ENCODE data around the gene GPR21. TPM values are rescaled to one million over a fixed set of nuclear protein-coding genes. Genes with fewer than 3 reads are reported as not detected.

Gene GPR21
- total RNA-seq, 1 donor from 2014 or later = 0.59 TPM

DNA sequence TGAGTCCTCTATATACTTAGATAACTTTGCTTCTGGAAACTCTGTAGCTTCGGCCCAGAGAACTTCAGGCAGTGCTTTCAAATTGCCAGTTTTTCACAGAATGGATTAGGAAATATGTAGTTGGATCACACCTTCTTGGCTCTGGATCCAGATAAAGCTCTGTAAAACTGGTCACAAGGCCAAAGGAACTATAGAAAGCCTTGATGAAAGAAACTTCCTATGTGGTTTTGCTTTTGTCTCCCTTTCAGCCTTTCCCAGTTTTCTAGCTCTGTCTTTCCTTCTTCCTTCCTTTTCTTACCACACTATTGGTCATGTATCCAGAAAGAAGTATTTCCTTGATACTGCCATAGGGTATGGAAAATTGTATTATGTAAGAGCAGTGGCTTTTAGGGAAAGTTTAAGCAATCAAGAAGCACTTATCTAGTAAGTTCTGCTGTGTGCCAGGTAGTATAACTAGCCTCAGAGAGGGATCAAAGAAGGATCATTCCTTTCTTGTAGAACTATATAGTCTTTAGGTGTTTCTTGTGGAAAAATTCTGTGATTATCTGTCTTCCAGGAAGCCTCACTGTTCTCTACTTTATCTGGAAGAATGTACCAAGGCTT is 6.3 kb downstream of the GPR21 start:
- H3K36me3 Mint-ChIP-seq (ENCODE audit: low read depth) = peaks cover 16% of the 10 kb centered on the region
- peaks cover 5% of the 10 kb centered on the region for H3K4me1 Mint-ChIP-seq (ENCODE audit: low read depth)
- H3K4me3 Mint-ChIP-seq (ENCODE audit: low read depth) = no peak overlapping the region
- no peak for DNase-seq (ENCODE audit: low spot score)
- H3K27ac Mint-ChIP-seq = no peak overlapping the region
- H3K27me3 Mint-ChIP-seq (ENCODE audit: low read depth) = no peaks in the 10 kb centered on the region
- peaks cover 16% of the 10 kb centered on the region for H3K9me3 Mint-ChIP-seq
- intact Hi-C loops (cut with micrococcal nuclease) = no loop called here

DNA sequence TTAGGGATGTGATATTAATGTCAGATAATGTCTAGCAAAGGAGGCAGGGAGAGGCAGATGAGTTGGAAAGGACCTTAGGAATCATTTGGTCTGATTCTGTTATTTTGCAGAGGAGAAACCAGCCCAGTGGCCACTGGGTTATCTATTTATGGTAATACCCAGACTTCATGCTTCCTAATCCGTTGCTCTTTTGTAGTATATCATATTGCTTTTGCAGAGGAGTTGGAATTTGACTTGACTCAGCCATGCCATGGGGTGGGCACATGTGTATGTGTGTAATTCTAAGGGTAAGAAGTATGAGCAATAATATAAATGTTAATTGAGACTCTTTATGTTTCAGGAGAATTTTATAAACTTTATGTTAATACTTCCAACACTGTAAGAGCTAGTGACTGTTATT is 7.3 kb downstream of the GPR21 start:
- peaks cover 16% of the 10 kb centered on the region for H3K36me3 Mint-ChIP-seq (ENCODE audit: low read depth)
- H3K4me3 Mint-ChIP-seq (ENCODE audit: low read depth) = no peak overlapping the region
- H3K27me3 Mint-ChIP-seq (ENCODE audit: low read depth) = no peaks in the 10 kb centered on the region
- H3K4me1 Mint-ChIP-seq (ENCODE audit: low read depth) = peaks cover 5% of the 10 kb centered on the region
- H3K9me3 Mint-ChIP-seq = peaks cover 16% of the 10 kb centered on the region
- DNase-seq (ENCODE audit: low spot score) = no peak
- intact Hi-C loops (cut with micrococcal nuclease) = no loop called here
- H3K27ac Mint-ChIP-seq = no peak overlapping the region

DNA sequence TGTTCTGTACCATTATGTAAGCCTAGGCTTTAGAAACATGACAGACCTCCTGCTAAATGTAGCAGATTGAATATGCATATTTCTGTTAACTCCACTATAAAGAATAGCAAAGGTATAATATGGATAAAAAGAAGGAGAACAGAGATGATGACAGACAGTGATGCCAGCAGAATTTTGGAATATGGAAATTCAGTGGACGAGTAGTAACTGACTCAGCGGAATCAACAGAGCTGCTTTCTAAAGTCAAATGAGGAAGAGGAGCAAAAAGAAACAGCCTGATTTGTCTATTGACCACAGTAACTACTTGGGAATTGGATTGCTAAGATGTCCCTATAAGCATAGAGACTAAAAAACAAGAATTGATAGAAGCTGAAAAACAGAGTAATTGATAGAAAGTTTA is 8.0 kb downstream of the GPR21 start:
- Mint-ChIP-seq H3K27me3 (ENCODE audit: low read depth) (no peaks in the 10 kb centered on the region), H3K36me3 (ENCODE audit: low read depth) (peaks cover 16% of the 10 kb centered on the region)
- intact Hi-C loops (cut with micrococcal nuclease) = no loop called here

DNA sequence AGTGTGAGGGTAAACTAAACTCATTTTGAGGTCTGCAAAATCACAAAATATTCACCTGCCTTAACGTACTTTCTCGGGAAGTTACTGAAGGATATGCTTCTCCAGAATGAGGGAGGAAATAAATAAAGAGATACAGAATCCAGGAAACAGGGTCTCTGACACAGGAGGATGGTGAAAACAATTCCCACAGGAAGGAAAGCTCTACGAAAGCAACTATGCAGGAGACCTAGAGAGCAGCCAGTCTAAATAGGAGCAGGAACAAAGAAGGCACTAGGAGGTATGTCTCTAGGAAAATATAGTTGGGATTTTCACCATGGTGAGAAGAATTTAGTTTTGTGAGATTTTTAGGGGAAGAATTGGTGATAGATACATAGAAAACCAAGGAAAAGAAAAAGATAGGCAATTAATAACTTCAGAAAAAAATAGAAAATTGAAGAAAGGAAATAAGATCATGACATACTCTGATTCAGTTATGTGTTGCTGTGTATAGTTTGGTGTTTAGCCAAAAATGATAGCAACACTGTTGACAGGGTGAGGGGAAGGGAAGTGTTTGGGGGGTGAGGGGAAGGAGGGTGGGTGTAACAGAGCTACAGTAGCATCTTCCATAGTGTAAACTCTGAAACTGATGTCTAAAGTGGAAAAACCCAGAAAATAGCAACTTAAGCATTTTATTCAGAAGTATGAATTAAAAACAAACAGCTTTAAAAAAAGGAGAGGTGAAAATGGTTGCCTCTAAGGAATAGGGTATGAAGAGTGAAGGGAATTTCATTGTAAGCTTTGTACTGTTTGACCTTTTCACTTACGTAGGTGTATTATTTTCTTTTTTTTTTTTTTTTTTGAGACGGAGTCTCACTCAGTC is 9.8 kb downstream of the GPR21 start:
- Mint-ChIP-seq H3K4me1 (ENCODE audit: low read depth) (no peaks in the 10 kb centered on the region), H3K27ac (no peak overlapping the region), H3K27me3 (ENCODE audit: low read depth) (no peaks in the 10 kb centered on the region), H3K36me3 (ENCODE audit: low read depth) (peaks cover 16% of the 10 kb centered on the region), H3K9me3 (peaks cover 16% of the 10 kb centered on the region), H3K4me3 (ENCODE audit: low read depth) (no peak overlapping the region)
- intact Hi-C loops (cut with micrococcal nuclease) = no loop called here
- DNase-seq (ENCODE audit: low spot score) = no peak

More for the DNA sequence above, 8.0 kb downstream of the GPR21 start:
- H3K4me1 Mint-ChIP-seq (ENCODE audit: low read depth) = peaks cover 5% of the 10 kb centered on the region
- no peak overlapping the region for H3K4me3 Mint-ChIP-seq (ENCODE audit: low read depth)
- no peak overlapping the region for H3K27ac Mint-ChIP-seq
- H3K9me3 Mint-ChIP-seq = peaks cover 16% of the 10 kb centered on the region
- DNase-seq (ENCODE audit: low spot score) = no peak

DNA sequence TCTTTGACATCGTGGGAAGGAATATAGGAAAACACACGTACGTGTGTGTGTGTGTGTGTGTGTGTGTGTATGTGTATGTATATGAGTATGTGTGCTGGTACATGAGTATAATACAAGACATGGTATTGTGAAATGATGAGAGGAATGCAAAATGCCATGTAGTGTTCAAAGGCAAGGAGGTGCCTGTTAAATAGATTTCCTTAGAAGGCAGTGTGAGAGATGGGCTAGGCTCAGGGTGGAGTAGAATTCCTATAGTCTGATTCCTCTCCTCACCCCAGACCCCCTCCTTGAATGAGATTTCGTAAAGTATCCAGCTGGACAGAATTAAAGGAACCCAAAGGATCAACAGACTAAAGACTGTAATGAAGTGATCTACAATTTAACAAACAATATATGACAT is 11.1 kb downstream of the GPR21 start:
- no peak overlapping the region for H3K4me3 Mint-ChIP-seq (ENCODE audit: low read depth)
- H3K4me1 Mint-ChIP-seq (ENCODE audit: low read depth) = no peaks in the 10 kb centered on the region
- peaks cover 16% of the 10 kb centered on the region for H3K9me3 Mint-ChIP-seq
- H3K36me3 Mint-ChIP-seq (ENCODE audit: low read depth) = peaks cover 16% of the 10 kb centered on the region
- no peaks in the 10 kb centered on the region for H3K27me3 Mint-ChIP-seq (ENCODE audit: low read depth)
- no peak for DNase-seq (ENCODE audit: low spot score)
- H3K27ac Mint-ChIP-seq = no peak overlapping the region
- intact Hi-C loops (cut with micrococcal nuclease) = no loop called here

DNA sequence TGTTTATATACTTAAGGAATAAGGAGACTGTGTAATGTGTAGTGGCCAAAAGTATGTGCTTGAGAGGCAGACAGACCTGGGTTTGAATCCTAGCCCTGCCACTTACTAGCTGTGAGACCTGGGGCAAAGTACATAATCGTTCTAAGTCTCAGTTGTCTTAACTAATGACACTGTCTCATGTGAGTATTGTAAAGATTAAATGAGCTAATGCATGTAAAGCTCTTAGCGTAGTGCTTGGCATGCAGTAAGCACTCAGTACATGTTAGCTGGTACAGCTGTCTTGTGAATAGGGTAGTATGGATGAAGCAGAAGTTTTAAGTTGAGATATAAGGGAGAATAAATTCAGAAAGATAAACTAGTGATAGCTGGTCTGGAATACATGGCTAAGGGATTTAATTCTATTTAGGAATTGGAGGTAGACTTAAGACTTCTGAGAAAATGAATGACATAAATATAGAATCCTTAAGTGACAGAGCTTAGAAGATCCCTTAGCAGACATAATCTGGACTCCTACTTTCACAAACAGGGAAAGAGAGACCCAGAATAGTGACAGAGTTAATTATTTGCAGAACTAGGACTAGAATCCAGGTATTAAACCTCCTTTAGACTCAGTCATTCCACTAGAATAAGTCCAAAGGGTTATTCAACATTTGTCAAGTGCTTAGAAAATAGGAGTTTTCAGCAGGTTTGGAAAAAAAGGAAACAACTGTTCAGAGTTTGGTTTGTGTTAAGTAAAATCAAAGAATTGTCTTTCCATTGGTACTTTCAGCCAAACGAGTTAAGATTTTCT is 13.1 kb downstream of the GPR21 start:
- H3K36me3 Mint-ChIP-seq (ENCODE audit: low read depth) = peaks cover 16% of the 10 kb centered on the region
- H3K27ac Mint-ChIP-seq = no peak overlapping the region
- no peaks in the 10 kb centered on the region for H3K27me3 Mint-ChIP-seq (ENCODE audit: low read depth)
- intact Hi-C loops (cut with micrococcal nuclease) = no loop called here
- H3K4me3 Mint-ChIP-seq (ENCODE audit: low read depth) = no peak overlapping the region
- peaks cover 16% of the 10 kb centered on the region for H3K9me3 Mint-ChIP-seq
- no peaks in the 10 kb centered on the region for H3K4me1 Mint-ChIP-seq (ENCODE audit: low read depth)
- DNase-seq (ENCODE audit: low spot score) = no peak

DNA sequence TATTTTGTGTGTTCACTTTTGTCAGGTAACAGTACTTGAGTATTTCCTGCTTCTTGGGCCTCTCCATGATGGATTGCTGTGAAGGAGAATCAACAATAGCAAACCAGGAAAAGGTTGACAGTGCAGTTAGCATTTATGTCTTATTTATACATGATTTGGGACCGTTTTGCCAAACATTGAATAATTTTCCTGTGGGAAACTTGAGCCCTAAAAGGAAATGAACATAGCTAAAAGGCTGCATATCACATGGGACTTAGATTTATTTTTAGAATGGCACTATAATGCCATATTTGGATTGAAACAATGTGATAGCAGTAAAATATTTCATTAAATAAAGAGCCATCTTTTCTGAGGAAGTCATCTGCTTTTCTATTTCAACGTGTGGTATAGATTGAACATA is 15.3 kb downstream of the GPR21 start:
- intact Hi-C loops (cut with micrococcal nuclease) = no loop called here
- Mint-ChIP-seq H3K4me1 (ENCODE audit: low read depth) (peaks cover 2% of the 10 kb centered on the region), H3K4me3 (ENCODE audit: low read depth) (no peak overlapping the region), H3K9me3 (no peaks in the 10 kb centered on the region), H3K27me3 (ENCODE audit: low read depth) (no peaks in the 10 kb centered on the region), H3K36me3 (ENCODE audit: low read depth) (peaks cover 2% of the 10 kb centered on the region), H3K27ac (no peak overlapping the region)
- DNase-seq (ENCODE audit: low spot score) = no peak

DNA sequence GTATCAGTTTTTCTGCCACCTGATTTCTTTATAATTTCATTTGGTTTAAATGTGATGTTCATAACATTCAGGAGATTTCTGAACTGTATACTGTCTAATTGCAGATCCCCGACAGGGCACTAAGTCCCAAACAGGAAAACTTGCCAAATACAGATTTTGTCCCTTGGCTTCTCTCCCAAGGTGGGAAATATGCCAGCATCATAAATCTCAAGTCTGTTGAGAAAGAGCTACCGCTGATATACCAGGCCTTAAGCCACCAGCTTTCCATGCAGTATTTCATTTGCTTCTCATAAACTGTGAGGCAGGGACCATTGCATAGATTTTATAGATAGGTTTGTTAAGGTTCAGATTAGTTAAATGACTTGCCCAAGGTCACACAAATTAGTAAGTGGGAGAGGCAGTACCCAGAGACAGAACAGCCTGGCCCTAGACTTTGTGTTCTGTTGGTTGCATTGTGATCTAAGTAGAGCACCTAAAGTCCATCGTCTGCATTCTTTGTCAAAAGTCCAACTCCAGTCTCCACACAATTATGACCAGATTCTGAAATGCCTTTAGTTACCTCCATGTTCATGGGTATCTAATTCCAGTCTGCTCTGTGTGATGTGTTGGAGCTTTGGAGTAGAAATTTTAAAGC is 16.2 kb downstream of the GPR21 start:
- intact Hi-C loops (cut with micrococcal nuclease) = no loop called here
- Mint-ChIP-seq H3K27ac (no peak overlapping the region), H3K36me3 (ENCODE audit: low read depth) (peaks cover 7% of the 10 kb centered on the region), H3K9me3 (no peaks in the 10 kb centered on the region), H3K27me3 (ENCODE audit: low read depth) (no peaks in the 10 kb centered on the region), H3K4me3 (ENCODE audit: low read depth) (no peak overlapping the region), H3K4me1 (ENCODE audit: low read depth) (peaks cover 4% of the 10 kb centered on the region)
- no peak for DNase-seq (ENCODE audit: low spot score)

DNA sequence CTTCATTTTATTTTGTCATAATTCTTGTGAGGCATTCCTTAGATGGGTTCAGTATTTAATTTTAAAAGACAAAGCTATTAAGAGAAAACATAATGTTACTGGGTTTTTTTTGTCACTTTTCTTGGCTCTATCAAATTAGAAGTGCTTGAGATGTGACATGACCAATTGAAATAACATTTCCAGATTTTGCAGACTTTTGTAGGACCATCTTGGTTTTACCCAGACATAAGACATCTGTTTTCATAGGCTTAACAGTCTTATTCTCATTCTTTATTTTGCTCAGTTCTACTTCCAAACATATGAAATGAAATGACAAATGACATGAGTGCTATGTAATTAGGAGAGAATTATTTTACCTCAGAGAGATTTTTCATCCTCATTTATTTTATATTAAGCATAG is 19.6 kb downstream of the GPR21 start:
- no peak for DNase-seq (ENCODE audit: low spot score)
- intact Hi-C loops (cut with micrococcal nuclease) = no loop called here

DNA sequence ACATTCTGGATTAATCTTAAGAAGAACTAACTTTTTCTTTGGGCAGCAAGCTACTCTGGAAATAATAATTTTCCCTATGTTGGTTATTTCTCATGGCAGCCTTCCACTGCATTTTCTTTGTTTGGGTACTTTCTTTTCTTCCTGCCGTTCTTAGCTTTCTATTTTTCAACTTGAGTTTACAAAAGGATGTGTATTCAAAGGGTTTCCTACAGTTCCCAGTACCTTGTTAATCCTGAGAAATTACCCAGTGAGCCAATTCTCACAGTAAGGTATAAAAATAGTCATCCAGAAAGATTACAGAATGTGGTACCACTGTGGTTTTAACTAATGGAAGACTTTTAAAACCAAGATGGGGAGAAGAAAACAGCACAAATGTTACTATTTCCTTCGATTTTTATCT is 20.2 kb downstream of the GPR21 start:
- intact Hi-C loops (cut with micrococcal nuclease) = no loop called here
- Mint-ChIP-seq H3K27ac (no peak overlapping the region), H3K9me3 (no peaks in the 10 kb centered on the region), H3K27me3 (ENCODE audit: low read depth) (no peaks in the 10 kb centered on the region), H3K4me1 (ENCODE audit: low read depth) (peaks cover 4% of the 10 kb centered on the region), H3K36me3 (ENCODE audit: low read depth) (peaks cover 8% of the 10 kb centered on the region), H3K4me3 (ENCODE audit: low read depth) (no peak overlapping the region)
- no peak for DNase-seq (ENCODE audit: low spot score)

More for the DNA sequence above, 19.6 kb downstream of the GPR21 start:
- Mint-ChIP-seq H3K9me3 (no peaks in the 10 kb centered on the region), H3K36me3 (ENCODE audit: low read depth) (peaks cover 8% of the 10 kb centered on the region), H3K27ac (no peak overlapping the region), H3K4me3 (ENCODE audit: low read depth) (no peak overlapping the region), H3K27me3 (ENCODE audit: low read depth) (no peaks in the 10 kb centered on the region), H3K4me1 (ENCODE audit: low read depth) (peaks cover 4% of the 10 kb centered on the region)

DNA sequence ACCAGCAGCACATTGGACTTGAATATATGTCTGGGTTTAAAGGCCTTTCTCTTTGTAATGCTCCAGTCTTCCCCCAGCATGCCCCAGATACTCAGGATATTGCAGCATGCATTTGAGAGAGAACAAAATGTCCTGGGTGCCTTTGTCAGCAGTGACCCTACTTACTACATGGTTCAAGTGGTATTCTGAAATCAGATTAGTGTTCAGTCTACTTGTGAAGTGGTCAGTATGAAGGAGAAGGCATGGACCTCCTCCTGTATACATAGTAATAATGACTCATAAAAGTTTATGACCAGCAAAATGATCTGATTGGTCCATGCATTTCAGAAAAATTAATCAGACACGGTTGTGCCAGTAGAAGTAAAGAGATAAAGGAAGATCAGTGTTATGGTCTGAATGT is 25.4 kb downstream of the GPR21 start:
- H3K27ac Mint-ChIP-seq = no peak overlapping the region
- peaks cover 5% of the 10 kb centered on the region for H3K36me3 Mint-ChIP-seq (ENCODE audit: low read depth)
- DNase-seq (ENCODE audit: low spot score) = no peak
- H3K27me3 Mint-ChIP-seq (ENCODE audit: low read depth) = no peaks in the 10 kb centered on the region
- no peak overlapping the region for H3K4me3 Mint-ChIP-seq (ENCODE audit: low read depth)
- peaks cover 6% of the 10 kb centered on the region for H3K4me1 Mint-ChIP-seq (ENCODE audit: low read depth)
- intact Hi-C loops (cut with micrococcal nuclease) = no loop called here
- no peaks in the 10 kb centered on the region for H3K9me3 Mint-ChIP-seq

DNA sequence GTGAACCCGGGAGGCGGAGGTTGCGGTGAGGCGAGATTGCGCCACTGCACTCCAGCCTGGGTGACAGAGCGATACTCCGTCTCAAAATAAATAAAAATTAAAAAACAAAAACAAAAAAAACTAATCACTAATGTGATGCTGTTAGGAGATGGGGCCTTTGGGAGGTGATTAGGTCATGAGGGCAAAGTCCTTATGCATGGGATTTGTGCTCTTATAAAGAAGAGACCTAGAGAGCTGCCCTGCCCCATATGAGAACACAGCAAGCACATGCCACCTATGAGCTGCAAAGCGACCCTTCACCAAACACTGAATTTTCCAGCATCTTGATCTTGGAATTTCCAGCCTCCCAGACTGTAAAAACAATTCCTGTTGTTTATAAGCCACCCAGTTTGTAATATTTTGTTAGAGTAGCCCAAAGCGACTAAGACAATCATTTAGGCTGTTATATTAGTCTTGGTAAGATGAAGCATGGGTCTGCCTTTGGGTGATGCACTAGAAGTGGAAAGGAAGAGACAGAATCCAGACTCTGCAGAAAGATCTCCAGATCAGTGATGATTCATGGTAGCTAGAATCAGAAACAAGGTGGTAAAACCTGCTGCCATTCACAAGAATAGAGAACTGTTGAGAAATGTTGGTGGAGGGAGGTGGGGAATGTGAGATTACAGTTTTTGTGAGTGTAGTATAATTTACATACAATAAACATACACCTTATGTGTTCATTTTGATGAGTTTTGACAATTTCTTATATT is 26.2 kb downstream of the GPR21 start:
- Mint-ChIP-seq H3K4me1 (ENCODE audit: low read depth) (peaks cover 4% of the 10 kb centered on the region), H3K27ac (no peak overlapping the region), H3K4me3 (ENCODE audit: low read depth) (no peak overlapping the region), H3K36me3 (ENCODE audit: low read depth) (peaks cover 2% of the 10 kb centered on the region), H3K9me3 (no peaks in the 10 kb centered on the region), H3K27me3 (ENCODE audit: low read depth) (no peaks in the 10 kb centered on the region)
- intact Hi-C loops (cut with micrococcal nuclease) = no loop called here
- DNase-seq (ENCODE audit: low spot score) = no peak
